SIG-M5 treated with dmso at 0.1 percent for 504 hours (cell line): ENCODE data around the gene ORC6.

ENCODE experiments used
- DNase-seq: peaks from one replicate; lab custom pipeline; 2025; ENCODE audit not compliant: unreplicated experiment; lab: John Stamatoyannopoulos, UW

The ORC6 gene

DNA sequence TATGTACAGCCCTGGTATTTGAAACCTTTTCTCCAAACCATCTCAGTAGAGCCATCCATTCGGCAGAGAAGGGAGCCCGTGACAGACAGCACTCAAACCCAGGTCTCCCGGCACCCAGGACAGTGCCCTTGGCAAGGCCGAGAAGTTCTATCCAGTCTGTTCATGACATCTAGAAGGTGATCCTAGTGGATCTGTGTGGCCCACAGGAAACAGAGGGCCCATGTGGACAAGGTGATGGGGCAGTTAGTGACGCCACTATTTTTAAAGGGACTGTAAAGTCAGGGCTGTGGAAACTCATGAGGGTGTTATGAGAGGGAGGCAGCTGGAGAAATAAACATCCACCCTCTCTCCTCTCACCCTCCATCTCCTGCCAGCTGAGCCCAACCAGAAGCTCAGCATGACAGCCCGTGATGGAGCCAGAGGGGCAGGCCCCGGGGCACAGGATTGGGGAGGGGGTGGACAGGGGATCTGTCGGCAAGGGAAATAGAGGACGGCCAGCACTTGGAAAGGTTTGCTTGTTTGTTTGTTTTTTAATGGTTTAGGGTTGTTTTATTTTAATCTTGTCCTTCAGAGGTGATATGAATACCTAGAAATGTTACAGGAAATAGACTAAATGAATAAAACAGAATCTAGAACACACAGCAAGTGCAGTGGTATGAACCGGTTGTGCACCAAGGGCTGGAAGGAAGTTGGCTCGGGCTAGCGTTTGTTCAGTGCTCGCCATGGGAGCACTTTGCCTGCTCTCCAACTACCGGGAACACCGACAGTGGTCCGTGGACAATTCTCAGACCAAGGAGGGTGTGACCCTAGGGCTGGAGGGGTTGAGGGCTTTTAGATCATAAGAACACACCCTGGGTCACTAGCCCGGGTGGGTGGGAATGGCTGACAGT lies 41.6 kb downstream of the ORC6 start:
- DNase-seq: no peak

DNA sequence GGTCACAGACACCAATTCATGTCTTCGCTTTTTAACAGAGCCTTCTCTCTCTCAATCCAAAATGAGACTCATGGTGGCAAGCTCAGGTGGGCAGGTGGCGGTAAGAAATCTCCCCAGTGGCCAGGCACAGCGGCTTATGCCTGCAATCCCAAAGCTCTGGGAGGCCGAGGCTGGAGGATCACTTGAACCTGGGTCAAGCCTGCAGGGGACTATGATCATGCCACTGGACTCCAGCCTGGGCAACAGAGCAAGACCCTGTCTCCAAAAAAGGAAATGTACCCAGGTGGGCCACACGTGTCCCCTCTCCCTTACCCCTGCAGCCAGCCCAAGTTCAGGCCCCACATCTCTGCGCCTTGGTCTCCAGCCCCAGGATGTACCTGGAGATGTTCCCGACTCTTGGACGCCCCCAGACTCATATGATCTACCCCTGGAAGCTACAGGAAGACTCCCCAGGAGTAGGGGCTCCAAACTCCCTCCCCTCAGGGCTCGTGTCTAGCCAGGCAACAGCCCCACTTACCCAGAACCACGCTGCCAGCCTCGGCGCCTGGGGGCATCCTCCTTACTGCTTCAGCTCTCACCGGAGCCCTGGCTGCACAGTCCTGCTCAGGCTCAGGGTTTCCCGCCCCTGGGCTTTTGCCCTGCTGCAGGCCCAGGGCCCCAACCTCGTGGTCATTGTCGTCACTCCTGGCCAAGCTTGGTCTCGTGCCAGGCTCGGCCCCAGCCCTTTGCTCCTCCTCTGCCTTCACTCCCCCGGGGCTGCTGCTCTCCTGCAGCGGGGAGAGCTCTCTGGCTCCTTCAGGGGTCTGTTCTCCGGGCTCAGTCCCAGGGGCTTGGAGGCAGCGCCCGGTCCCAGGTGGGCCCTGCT lies 42.5 kb downstream of the ORC6 start:
- DNase-seq: no peak

DNA sequence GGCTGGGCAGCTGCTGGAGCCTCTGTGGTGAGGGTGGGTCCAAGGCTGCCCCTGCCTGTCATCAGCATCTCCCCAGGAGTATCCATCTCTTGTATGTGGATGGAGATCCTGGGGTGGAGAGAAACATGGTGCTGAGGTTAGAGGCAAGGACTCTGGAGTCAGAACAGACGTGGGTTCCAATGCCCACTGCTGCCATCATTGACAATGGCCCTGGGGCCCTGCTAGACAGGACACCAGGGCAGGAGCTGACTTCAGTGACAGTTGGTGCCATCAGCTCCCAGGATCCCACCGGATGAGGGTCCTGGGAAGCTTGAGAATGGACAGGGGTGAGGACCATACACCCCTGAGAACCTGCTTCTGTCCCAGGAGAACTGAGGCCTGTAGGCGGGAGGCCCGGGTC lies 43.1 kb downstream of the ORC6 start:
- no peak for DNase-seq

GRCh38 chr16:46733319-46733830 lies 43.9 kb downstream of the ORC6 start:
- DNase-seq: no peak

DNA sequence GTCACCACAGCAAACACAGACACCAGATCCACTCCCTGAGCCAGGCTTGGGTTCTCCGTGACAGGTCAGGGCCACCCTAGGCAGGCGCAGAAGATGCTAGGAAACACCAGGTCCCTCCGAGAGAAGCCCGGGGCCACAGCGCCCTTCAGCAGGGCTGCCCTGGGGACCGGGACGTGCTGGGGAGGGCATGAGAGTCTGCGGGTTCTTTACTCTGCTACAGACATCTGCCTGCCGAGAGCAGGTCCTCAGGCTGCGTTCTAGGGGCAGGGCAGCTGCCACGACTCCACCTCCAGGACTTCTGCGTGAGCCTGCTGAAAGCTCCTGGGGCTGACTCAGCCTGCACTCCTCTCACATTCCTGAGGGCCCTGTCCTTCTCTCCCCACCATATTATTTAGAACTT lies 47.2 kb downstream of the ORC6 start:
- no peak for DNase-seq

DNA sequence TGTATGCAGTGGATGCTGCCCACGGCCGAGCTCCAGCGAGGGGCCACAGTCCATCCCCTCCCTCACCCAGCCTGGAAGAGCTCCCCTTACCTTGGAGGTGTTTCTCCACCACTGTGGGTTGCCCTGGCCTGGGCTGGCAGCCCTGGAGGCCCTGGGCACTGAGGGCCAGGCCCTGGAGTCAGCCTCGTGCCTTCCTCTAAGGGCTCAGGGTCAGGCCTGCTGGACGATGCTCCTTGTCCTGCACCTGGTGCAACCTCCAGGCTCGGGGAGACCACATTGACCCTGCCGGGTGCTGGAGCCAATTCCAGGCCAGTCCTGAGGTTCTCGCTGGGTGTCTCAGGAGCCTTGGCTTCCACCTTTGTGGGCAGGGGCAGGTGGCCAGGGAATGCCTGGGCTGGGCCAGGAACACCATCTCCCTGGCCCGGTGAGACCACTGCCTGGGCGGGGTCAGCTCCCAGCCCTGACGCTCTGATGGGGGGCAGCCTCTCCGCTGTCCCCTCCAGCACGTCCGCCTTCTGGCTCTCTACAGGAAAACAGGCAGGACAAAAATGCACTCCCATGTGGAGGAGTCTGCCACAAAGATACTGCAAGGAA lies 48.3 kb downstream of the ORC6 start:
- DNase-seq: no peak

GRCh38 chr16:46739934-46740333 lies 50.5 kb downstream of the ORC6 start:
- no peak for DNase-seq

DNA sequence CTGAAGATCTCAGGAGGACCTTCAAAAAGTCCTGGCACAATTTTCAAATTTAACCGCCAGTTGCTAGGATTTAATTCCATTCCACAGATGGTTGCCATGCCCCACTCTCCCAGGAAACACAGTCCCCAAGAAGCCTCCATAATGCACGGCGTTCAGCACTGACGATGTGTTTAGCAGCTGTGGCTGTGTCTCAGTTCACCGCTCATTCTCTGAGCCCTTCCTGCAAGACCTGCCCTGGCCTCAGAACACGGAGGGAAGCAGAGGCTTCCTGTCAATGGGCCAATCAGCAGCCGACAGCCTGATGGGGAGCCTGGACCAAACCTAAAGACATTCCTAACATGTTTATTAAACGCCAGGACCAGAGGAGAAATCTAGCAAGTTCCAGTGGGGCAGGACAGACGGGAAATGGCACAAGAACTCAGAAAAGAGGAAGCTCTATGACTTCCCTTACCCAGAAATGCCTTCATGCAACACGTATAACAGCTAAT lies 53.8 kb downstream of the ORC6 start:
- DNase-seq: peak; percentile 68

- DNase-seq: no peak
Measured at GRCh38 chr16:46745617-46746016, 56.2 kb downstream of the ORC6 start.

GRCh38 chr16:46746821-46747776 lies 57.6 kb downstream of the ORC6 start:
- no peak for DNase-seq
